HG03060 (cell line): ENCODE results near the gene SEPHS2.

Experiments used
- ATAC-seq: cut with Tn5 transposase; IDR thresholded peaks from one replicate; pipeline ENCODE4 v1.9.1; 2021; ENCODE audit warnings: low read depth, moderate number of reproducible peaks; ENCODE audit not compliant: unreplicated experiment

SEPHS2 gene

DNA sequence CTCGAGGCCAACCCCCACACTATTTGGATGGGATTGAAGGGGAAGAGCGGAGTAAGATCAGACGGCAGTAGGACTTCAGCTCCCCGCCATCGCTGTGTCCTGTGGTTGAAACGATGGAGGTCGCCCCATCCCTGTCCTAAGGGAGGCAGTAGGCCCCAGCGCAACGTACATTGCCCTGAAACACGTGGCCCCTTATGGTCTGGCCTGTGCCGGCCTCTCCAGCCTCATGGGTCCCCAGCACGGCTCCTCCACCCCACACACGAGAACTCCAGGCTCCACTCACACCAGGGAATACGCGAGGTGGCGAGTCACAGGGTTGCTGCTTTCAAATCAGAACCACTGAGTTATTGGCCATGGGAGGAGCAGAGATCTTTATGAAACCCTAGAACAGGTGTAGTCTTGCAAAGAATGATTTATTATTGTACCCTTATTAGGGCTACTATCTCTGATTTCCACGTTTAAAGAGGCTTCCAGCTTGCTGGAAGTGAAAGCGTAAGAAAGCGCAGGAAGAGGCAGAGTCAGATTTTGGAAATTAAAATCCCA is 15.2 kb downstream of the SEPHS2 start:
- peak; percentile 5 for ATAC-seq

DNA sequence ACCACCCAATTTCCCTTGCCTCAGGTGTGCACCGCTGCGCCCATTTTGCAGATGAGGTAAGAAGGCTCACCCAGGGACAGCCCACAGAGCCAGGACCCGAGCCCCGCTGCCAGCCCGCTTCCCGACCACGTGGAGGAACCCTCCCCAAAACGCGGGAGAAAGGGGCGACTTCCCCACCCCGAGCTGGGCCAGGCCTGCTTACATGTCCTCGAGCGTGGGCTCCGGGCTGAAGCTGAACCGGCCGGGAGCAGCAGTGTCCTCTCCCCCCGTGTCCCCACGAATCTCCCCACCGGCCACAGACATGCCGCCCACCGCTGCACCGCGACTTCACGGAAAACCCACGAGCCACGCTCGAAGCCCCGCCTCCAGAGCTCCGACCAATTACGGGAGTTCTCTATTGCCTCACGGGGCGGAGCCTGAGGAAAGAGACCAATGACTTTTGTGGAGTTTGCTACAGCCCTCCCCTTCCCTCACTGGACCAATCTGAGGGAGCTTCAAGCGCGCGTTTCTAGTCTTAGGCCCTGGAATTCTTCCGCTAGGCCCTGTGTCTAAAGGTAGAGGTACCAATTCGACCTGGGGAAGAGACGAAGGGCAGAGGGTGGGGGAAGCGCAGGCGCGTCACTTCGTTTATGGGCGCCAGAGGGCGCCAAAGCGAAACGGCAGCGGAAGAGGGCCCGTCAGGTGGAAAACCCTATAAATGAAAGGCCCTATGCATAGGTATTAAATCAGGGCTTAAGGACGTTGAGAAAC is 15.8 kb downstream of the SEPHS2 start, which contains the start of gene DCTPP1:
Gene DCTPP1 (minus strand): TSS at position 353 of the 750 bp plus-strand sequence. CDS start 50 bp downstream, at position 303.
- peak; percentile 93 for ATAC-seq

DNA sequence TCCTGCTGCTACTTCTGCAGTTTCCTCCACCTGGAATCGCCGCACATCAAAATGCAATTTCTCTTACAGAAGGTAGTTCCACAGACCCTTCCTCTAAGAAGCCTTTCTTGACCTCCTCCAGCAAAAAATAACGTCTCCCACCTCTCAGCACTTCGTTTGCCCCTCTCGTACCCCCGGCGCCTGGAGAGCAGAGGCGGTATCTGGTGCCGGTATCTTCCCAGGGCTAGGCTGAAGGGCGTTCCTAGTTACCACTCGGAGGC is 16.3 kb downstream of the SEPHS2 start:
- no peak for ATAC-seq

DNA sequence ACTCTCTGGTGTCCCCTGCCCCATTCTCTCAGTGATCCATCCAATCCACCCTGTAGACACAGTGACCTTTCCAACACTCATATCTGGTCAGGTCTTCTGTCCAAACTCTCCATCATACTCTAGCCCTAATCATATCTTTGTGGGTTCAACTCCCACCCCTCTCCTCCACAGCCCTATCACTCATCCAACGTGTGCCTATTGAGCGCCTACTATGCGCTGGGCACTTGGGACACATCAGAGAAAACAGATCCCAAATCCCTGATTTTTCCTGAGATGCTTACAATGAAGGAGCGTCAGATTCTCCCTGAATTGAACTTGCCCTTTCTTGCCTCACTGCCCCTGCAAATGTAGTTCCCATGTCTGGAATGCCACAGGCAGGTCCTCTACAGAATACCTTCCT is 17.6 kb downstream of the SEPHS2 start:
- no peak for ATAC-seq

DNA sequence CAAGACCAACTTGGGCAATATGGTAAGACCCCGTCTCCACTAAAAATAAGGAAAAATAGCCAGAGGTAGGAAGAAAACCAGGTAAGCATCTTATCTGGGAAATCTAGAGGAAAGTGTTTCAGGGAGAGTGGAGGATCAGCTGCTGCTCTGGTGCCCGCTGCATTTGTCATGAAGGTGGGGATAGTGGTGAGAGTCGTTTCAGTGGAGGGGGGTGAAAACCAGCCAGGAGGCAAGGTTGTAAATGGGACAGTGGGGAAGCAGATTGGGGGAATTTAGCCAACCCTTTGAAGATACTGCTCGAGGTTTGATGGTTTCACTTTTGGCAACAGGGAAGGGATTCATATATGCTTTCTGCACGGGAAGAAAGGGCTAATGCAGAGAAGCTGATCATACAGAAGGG is 24.7 kb downstream of the SEPHS2 start:
- ATAC-seq = no peak

DNA sequence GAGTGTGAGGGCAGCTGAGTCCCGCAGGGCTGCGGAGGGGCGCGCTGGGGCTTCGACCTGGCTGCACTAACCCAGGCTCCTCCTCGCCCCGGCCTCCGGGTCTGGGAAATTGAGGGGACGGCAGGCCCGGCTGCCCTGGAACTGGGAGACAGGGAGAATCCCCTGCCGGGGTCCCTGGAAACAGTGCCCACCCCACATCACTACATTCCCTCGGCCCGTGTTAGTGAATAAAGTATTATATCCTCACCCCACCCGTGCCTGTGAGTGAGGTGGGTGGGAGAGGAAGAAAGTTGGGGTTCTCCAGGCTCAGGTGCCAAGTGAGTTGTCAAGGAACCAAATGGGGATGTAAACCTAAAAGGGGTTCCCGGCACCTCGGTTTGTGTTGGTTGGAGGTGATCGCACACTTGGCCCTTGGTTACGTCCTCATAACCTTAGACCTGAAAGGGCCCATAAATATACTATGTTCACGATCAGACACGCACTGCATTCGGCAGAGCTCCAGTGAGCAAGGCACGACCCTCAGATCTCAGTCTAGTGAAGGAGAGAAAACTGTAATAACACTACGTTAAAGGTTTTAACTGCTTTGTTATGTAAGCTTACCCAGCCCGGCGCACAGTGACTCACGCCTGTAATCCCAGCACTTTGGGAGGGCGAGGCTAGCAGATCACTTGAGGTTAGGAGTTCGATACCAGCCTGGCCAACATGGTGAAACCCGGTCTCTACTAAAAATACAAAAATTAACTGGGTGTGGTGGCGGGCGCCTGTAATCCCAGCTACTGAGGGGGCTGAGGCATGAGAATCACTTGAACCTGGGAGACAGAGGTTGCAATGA is 27.1 kb downstream of the SEPHS2 start:
- ATAC-seq = no peak

DNA sequence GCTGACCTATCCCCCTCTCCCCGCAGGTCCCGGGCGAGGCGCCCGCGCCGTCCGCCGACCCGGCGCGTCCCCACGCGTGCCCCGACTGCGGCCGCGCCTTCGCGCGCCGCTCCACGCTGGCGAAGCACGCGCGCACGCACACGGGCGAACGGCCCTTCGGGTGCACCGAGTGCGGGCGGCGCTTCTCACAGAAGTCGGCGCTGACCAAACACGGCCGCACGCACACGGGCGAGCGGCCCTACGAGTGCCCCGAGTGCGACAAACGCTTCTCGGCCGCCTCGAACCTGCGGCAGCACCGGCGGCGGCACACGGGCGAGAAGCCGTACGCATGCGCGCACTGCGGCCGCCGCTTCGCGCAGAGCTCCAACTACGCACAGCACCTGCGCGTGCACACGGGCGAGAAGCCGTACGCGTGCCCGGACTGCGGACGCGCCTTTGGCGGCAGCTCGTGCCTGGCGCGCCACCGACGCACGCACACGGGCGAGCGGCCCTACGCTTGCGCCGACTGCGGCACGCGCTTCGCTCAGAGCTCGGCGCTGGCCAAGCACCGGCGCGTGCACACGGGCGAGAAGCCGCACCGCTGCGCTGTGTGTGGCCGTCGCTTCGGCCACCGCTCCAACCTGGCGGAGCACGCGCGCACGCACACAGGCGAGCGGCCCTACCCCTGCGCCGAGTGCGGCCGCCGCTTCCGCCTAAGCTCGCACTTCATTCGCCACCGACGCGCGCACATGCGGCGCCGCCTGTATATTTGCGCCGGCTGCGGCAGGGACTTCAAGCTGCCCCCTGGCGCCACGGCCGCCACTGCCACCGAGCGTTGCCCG is 27.9 kb downstream of the SEPHS2 start:
- ATAC-seq = peak; percentile 55

DNA sequence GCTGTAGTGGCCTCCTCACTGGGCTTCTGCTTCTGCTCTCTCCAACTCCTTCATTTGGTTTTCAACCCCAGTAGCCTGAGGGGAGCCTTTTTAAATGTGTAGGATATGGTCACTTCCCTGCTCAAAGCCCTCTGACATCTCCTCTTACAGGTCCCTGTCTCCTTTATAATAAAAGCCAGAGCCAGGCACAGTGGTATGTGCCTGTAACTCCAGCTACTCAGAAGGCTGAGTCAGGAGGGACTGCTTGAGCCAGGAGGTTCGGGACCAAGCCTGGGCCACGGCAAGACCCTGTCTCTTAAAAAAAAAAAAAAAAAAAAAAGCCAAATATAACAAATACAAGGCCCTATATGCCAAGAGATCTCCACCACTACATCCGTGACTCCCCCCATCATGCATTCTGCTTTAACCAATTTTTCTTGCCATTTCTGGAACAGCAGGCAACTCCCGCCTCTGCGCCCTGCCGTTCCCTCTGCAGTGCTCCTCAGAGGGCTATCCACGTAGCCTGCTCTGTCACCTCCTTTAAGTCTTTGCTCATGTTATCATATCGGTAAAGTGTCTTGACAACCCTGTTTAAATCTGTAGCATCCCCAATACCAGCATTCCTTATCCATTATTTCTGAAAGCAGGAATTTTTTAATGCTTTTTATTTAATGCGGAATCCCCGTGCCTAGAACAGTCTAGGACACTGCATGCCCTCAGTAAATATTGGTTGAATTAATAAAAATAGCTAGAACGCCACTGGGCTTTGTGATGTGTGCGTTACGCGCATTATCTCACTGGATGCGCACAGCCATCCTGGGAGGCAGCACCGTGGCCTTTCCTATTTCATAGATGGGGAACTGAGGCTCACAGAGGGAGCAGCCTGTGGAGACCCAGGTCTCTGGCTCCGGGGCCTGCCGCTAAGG is 28.8 kb downstream of the SEPHS2 start:
- no peak for ATAC-seq

DNA sequence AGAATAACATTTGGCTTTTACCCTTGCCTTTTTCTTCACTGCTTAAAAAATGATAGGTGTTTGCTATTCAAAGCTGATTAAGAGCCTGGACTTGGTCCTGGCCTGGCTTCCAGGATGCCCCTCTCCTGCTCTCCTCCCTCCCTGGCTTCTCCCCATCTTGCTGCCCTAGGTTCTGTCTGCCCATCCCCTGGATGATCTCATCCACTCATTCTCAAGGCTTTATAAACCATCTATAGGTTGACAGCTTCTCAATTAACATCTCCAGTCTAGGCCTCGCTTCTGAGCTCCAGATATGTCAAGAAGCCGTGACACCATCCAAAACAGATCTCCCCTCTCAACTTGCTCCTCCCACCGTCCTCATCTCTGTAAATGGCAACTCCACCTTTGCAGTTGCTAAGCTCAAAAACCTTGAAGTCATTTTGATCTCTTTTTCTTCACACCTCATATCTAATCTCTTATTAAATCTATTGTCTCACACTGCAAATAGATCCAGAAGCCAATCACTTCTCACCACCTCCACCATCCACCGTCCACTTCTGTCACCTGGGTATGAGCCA is 29.5 kb downstream of the SEPHS2 start:
- ATAC-seq = no peak

DNA sequence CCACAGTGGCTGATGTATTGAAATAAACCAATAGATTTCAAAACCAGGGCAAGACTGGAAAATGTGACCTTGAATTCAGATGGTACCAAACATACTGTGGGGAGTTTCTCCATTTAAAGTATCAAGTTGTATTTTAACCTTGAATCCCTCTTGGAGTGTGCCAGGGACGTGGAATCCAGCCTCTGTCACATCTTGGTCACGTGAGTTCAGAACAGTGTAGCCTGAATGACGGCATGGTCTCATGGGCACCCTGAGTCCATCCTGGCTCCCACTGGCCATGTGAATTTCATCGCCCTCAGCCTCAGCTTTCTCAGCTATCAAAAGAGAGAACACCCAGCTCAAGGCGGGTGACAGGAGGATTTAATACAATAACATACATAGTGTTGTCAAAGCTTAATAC is 31.5 kb downstream of the SEPHS2 start:
- no peak for ATAC-seq

DNA sequence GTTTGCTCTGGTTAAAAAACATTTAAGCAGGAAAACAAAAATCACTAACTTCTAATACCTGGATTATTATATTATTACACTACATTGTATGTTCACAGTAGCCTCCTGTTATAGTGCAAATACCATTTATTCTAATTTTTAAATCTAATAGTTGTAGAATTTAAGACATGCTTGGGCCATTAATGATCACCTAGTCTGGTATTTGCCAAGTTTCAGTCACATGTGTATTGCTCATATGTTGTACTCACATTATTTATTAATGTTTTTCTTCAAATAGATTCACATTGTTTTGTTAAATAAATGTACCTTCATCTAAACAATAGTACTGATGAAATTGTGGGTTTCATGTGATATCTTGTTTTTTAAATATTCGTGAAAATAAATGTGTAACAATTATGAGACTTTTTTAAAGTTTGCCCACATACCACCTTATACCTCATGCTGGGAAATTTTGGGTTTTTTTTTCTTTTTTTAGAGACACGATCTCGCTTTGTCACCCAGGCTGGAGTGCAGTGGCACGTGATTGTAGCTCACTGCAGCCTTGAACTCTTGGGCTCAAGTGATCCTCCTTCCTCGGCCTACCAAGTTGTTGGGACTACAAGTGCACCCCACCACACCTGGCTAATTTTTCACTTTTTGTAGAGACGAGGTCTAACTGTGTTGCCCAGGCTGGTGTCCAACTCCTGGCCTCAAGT is 32.4 kb downstream of the SEPHS2 start:
- ATAC-seq = no peak

DNA sequence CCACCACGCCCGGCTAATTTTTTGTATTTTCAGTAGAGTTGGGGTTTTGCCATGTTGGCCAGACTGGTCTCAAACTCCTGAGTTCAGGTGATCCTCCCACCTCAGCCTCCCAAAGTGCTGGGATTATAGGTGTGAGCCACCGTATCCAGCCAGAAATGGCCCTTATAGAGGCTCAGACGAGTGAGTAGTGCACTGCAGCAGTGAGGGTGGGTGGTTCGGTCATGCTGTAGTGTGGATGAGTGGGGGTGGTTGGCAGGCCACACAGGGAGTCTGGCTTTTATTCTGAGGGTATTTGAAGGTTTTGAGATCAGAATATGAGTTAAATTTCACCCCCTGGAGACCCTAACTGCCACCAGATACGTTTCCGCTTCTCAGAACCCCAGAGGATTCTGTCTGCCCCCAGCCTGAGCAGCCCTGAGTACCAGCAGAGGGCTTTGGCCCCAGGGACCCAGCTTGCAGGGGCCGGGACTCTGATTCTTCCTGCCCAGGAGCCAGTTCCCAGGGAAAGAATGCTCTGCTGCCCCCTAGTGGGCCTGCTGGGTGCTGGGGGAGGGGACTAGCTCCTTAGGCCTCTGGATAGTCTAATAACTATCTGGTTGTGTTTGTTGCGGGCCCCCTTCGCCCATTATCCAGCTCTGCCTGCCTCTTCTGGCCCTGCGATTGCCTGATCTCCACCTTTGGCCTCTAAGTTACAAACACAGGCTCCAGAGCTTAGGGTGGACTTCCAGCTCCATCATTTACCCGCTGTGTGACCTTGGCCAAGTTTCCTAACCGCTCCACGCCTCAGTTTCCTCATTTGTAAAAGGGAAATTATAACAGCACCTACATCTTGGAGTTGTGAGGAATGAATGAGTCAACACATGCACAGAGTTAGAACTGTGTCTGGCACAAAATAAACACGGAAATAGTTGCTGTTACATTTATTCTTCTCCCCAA is 36.3 kb downstream of the SEPHS2 start:
- no peak for ATAC-seq

DNA sequence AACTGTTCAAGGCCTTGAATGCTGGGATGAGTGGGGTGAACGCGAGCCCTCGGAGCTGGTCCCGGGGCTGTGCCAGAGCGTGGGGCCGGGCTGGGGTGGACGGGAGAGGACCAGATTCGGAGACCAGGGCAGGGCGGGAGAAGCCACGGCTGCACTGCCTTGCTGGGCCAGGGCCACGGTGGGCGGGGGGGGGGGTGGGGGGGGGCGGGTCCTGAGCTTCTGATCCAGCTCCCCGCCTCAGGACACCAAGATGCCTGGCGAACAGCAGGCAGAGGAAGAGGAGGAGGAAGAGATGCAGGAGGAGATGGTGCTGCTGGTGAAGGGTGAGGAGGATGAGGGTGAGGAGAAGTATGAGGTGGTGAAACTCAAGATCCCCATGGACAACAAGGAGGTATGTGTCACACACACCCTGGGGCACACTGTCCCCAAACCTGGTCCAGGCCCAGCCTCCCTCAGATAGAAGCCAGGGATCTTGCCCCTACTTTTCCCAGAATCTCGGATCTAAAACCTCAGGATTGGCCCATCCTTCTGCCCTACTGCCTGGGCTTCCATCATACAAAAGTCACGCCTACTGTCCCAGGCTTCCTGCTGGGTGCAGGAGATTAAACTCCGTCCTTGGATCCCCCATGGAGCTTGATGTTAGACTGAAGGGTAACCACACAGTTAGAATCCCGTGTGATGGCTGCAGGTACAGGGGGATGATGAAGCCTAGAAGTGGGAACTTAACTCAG is 37.7 kb downstream of the SEPHS2 start:
- ATAC-seq = no peak

DNA sequence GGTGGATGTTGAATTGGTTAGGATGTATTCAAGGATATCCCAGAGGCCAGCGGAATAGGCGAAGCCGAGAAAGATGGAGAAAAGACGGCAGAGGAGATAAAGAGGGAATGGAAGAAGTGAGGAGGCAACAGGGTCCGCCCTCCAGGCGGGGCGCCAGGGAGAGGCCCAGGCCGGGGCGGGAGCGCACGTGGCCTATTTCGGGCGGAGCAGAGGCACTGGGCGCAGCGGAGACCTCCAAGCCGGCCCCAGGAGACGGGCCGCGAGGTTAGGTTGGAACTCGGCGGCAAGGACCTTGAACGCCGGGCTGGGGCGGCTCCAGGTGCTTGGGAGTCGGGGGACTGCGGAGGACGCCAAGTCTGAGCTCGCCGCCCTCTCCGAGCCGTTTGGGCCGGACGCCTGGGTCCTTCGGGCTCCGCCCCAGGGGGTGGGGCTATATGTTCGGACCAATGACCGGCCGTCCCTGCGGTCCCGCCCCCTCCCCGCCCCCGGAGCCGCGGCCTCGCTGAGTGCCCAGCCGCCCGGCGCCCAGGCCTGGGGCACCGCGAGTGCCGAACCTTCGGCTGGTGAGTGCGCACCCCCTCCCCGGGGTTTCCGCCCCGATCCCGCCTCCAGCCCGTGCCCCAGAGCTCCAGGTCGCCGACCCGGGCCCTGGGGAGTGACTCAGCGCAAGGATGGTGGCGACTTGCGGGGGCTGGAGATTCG is 38.4 kb downstream of the SEPHS2 start, which contains the start of gene ZNF771:
Gene ZNF771 (plus strand): TSS at position 505 of the 702 bp plus-strand sequence. CDS start 448 bp downstream, outside the sequence.
- ATAC-seq = peak; percentile 41

DNA sequence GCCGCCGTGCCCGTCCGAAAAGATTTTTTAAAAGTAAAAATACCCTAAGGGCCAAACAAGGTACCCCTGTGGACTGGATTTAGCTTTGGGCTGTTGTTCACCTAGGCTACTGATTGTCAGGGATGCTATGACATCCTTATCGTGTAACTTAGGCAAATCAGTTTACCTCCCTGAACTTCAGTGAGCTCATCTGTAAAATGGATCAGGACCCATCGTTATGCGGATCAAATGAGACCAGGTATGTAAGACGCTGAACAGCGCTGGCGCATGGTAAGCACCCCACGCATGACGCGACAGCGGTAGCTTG is 38.9 kb downstream of the SEPHS2 start:
- ATAC-seq = no peak

DNA sequence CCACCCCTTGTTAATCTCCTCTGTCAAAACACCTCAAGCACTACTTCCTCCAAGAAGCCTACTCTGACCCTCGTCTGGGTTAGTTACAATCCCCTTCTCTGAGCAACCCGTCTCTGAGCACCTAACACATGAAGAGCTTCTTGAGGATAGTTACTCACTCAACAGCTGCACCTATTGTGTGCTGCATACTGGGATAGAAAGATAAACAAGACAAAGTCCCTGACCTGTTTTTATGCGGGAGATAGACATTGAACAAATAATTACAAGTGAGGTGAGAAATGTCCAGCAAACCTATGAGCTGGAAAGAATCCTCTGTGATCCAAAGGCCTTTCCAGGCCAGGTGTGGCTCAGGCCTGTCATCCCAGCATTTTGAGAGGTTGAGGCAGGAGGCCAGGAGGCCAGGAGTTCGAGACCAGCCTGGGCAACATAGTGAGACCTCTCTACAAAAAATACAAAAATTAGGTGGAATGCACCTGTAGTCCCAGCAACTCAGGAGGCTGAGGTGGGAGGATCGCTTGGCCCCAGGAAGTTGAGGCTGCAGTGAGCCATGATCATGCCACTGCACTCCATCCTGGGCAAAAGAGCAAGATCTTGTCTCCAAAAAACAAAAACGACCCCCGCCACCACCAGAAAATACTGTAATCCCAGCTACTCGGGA is 43.8 kb downstream of the SEPHS2 start:
- ATAC-seq = no peak
